ENCODE data around the gene LRP3.

The LRP3 gene

DNA sequence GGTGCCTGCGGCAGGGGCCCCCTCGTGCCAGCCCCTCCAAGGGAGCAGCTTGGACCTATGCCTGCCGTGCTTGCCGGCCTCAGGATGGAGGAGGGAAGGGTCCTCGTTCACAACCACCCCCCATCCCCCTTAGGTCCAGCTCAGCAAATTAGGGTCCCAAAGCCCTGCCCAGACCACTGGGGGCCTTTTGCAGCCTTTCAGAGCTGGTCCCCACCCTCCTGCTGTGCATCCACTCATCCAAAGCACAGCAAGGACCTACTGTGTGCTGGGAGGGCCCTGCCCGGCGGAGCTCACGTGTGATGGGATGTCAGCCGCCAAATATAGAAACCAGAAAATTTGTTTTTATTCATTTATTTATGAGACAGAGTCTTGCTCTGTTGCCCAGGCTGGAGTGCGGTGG, 48.0 kb downstream of the LRP3 start:
- no peak overlapping the region for H3K4me3 ChIP-seq (ENCODE audit: low read depth, low read length)
- DNase-seq (ENCODE audit: low read depth), result no peak
- in situ Hi-C loops (cut with HindIII; ENCODE audit: low sequenced_read_pairs), result no loop called here
- no peak for TF ChIP-seq CTCF (IDR thresholded peaks at IDR 0.05; ENCODE audit: low read depth, low read length, missing control alignments)

GRCh38 chr19:33242911-33243310, 48.8 kb downstream of the LRP3 start:
- in situ Hi-C loops (cut with HindIII; ENCODE audit: low sequenced_read_pairs), result no loop called here
- TF ChIP-seq CTCF (IDR thresholded peaks at IDR 0.05; ENCODE audit: low read depth, low read length, missing control alignments), result no peak
- DNase-seq (ENCODE audit: low read depth), result no peak
- no peak overlapping the region for H3K4me3 ChIP-seq (ENCODE audit: low read depth, low read length)

- in situ Hi-C loops (cut with HindIII; ENCODE audit: low sequenced_read_pairs), result loop anchor here (5.0 kb wide), 1 partner anchor 46 kb away; no protein-coding TSS in a partner anchor
- TF ChIP-seq CTCF (IDR thresholded peaks at IDR 0.05; ENCODE audit: low read depth, low read length, missing control alignments), result peak; percentile 49
- no peak overlapping the region for H3K4me3 ChIP-seq (ENCODE audit: low read depth, low read length)
- DNase-seq (ENCODE audit: low read depth), result no peak
These were observed 52.0 kb downstream of the LRP3 start for GRCh38 chr19:33245948-33246708.

DNA sequence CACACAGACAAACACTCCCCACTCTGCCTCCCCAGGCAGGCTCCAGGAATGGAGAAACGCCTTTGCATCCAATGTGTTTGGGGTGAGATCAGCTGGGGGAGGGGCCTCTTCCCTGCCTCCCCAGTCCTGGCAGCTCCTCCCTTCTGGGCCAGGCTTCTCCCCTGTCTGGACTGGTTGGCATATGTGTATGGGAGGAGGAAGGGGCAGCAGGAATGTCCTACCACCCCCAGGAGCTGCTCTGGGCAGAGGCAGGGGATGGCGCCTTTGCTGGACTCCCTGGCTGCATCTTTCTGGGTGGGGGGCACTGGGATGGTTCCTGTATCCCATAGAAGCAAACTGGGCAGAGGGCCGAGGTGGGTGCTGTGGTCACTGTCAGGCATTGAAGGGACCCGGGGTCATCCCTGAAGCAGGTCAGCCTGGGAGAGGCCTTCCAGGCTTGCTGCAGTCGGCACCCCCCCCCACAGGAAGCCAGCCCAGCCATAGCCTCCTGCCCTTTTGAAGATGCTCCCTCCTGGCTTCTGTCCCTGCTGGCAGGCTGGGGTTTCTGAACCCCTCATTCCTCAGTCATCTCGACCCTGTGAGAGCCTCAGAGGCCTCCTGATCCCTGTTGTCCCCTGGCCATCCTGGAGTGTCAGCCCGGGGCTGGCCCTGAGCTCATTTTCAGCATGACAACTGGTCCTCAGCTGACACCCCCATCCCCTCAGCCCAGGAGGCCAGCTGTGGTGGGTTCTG, 52.7 kb downstream of the LRP3 start:
- DNase-seq (ENCODE audit: low read depth), result no peak

DNA sequence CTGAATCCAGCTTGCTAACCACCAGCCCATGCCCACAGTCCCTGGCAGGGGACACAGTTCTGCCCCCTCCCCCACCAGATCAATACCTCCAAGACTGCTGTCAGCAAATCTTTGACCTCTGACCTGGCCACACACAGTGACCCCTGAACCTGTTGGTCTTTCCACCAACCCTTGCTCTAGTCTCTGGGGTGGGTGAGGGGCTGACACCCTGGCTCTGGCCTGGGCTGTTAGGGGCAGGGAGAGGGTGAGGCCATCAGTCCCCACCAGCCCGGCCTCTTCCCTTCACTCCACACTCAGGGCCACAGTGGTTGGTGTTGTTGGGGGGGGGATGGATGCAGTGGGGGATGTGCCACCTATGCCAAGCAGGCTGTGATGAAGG, 53.3 kb downstream of the LRP3 start:
- H3K4me3 ChIP-seq (ENCODE audit: low read depth, low read length), result no peak overlapping the region
- in situ Hi-C loops (cut with HindIII; ENCODE audit: low sequenced_read_pairs), result loop anchor here (5.0 kb wide), 1 partner anchor 45 kb away; no protein-coding TSS in a partner anchor
- no peak for TF ChIP-seq CTCF (IDR thresholded peaks at IDR 0.05; ENCODE audit: low read depth, low read length, missing control alignments)
- DNase-seq (ENCODE audit: low read depth), result no peak

More for the DNA sequence above, 52.7 kb downstream of the LRP3 start:
- H3K4me3 ChIP-seq (ENCODE audit: low read depth, low read length), result no peak overlapping the region
- in situ Hi-C loops (cut with HindIII; ENCODE audit: low sequenced_read_pairs), result loop anchor here (5.0 kb wide), 1 partner anchor 45 kb away; no protein-coding TSS in a partner anchor
- no peak for TF ChIP-seq CTCF (IDR thresholded peaks at IDR 0.05; ENCODE audit: low read depth, low read length, missing control alignments)

DNA sequence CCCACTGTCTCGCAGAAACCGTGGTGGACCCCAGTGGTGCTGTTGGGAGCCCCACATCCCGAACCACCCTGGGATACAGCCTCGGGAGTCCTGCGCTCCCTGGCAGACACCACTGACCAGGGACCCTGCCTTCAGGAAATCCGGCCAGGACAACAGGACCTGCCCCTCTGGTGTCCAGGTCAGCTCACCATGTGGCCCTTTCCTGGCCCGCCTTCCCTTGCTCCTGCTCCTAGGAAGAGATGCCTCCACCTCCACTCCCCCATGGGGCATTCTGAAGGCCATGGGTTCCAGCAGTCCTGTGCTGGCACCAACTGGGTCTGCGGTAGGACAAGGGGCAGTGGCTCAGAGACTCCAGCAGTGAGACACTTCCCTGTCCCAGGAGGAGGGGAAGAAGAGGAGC, 54.0 kb downstream of the LRP3 start:
- no peak for TF ChIP-seq CTCF (IDR thresholded peaks at IDR 0.05; ENCODE audit: low read depth, low read length, missing control alignments)
- no peak for DNase-seq (ENCODE audit: low read depth)
- no peak overlapping the region for H3K4me3 ChIP-seq (ENCODE audit: low read depth, low read length)
- in situ Hi-C loops (cut with HindIII; ENCODE audit: low sequenced_read_pairs), result loop anchor here (5.0 kb wide), 1 partner anchor 44 kb away; no protein-coding TSS in a partner anchor

All from astrocyte of the cerebellum (primary cell).